KOPT-K1 (cell line): ENCODE results near the gene WWC2.

Experiments
- H3K27ac ChIP-seq: fragments of 200-600 bp; sonication (generic); 2 replicates; pipeline ENCODE4 v1.5.1; 2016; ENCODE audit warnings: antibody characterized with exemption, mild to moderate bottlenecking, low read depth, low read length; ENCODE audit not compliant: poor library complexity, severe bottlenecking
- H3K36me3 ChIP-seq: fragments of 200-600 bp; sonication (generic); 2 replicates; pipeline ENCODE4 v1.5.1; 2017; ENCODE audit warnings: antibody characterized with exemption, mild to moderate bottlenecking, low read length, moderate library complexity; ENCODE audit not compliant: insufficient read depth
- H3K9me3 ChIP-seq: fragments of 200-600 bp; sonication (generic); 2 replicates; pipeline ENCODE4 v1.5.1; 2017; ENCODE audit warnings: antibody characterized with exemption, low read length, mild to moderate bottlenecking; ENCODE audit not compliant: insufficient read depth, poor library complexity, severe bottlenecking

Gene WWC2

GRCh38 chr4:183329954-183330742 is 231.1 kb downstream of the WWC2 start:
- no peaks in the 10 kb centered on the region for H3K36me3 ChIP-seq
- H3K27ac ChIP-seq = no peak overlapping the region
- peaks cover 10% of the 10 kb centered on the region for H3K9me3 ChIP-seq

- no peak overlapping the region for H3K27ac ChIP-seq
Measured at GRCh38 chr4:183330841-183331240, 231.8 kb downstream of the WWC2 start.

GRCh38 chr4:183332447-183332846 is 233.4 kb downstream of the WWC2 start:
- no peaks in the 10 kb centered on the region for H3K36me3 ChIP-seq
- no peak overlapping the region for H3K27ac ChIP-seq
- no peaks in the 10 kb centered on the region for H3K9me3 ChIP-seq

More at GRCh38 chr4:183330841-183331240, 231.8 kb downstream of the WWC2 start:
- Histone ChIP-seq H3K9me3 (peaks cover 10% of the 10 kb centered on the region), H3K36me3 (no peaks in the 10 kb centered on the region)

GRCh38 chr4:183333202-183333601 is 234.1 kb downstream of the WWC2 start:
- no peak overlapping the region for H3K27ac ChIP-seq
- H3K9me3 ChIP-seq = no peaks in the 10 kb centered on the region
- no peaks in the 10 kb centered on the region for H3K36me3 ChIP-seq

GRCh38 chr4:183333983-183334382 is 234.9 kb downstream of the WWC2 start:
- Histone ChIP-seq H3K9me3 (no peaks in the 10 kb centered on the region), H3K27ac (no peak overlapping the region), H3K36me3 (no peaks in the 10 kb centered on the region)

GRCh38 chr4:183335369-183335940 is 236.4 kb downstream of the WWC2 start:
- H3K36me3 ChIP-seq = no peaks in the 10 kb centered on the region
- H3K27ac ChIP-seq = no peak overlapping the region
- H3K9me3 ChIP-seq = no peaks in the 10 kb centered on the region

GRCh38 chr4:183337349-183337748 is 238.3 kb downstream of the WWC2 start:
- Histone ChIP-seq H3K9me3 (no peaks in the 10 kb centered on the region), H3K36me3 (no peaks in the 10 kb centered on the region), H3K27ac (no peak overlapping the region)

- Histone ChIP-seq H3K27ac (no peak overlapping the region), H3K36me3 (no peaks in the 10 kb centered on the region), H3K9me3 (no peaks in the 10 kb centered on the region)
Measured at GRCh38 chr4:183337833-183338232, 238.8 kb downstream of the WWC2 start.

GRCh38 chr4:183342541-183343533 is 243.8 kb downstream of the WWC2 start:
- Histone ChIP-seq H3K9me3 (no peaks in the 10 kb centered on the region), H3K36me3 (no peaks in the 10 kb centered on the region), H3K27ac (no peak overlapping the region)

GRCh38 chr4:183343730-183344129 is 244.7 kb downstream of the WWC2 start:
- Histone ChIP-seq H3K9me3 (no peaks in the 10 kb centered on the region), H3K27ac (no peak overlapping the region), H3K36me3 (no peaks in the 10 kb centered on the region)

- no peaks in the 10 kb centered on the region for H3K9me3 ChIP-seq
- no peaks in the 10 kb centered on the region for H3K36me3 ChIP-seq
- no peak overlapping the region for H3K27ac ChIP-seq
Measured at GRCh38 chr4:183344523-183345255, 245.6 kb downstream of the WWC2 start.

GRCh38 chr4:183345261-183345660 is 246.2 kb downstream of the WWC2 start:
- H3K36me3 ChIP-seq = no peaks in the 10 kb centered on the region

GRCh38 chr4:183347146-183347545 is 248.1 kb downstream of the WWC2 start:
- no peak overlapping the region for H3K27ac ChIP-seq
- no peaks in the 10 kb centered on the region for H3K36me3 ChIP-seq
- no peaks in the 10 kb centered on the region for H3K9me3 ChIP-seq

More at GRCh38 chr4:183345261-183345660, 246.2 kb downstream of the WWC2 start:
- Histone ChIP-seq H3K9me3 (no peaks in the 10 kb centered on the region), H3K27ac (no peak overlapping the region)

- H3K36me3 ChIP-seq = no peaks in the 10 kb centered on the region
- H3K9me3 ChIP-seq = no peaks in the 10 kb centered on the region
- no peak overlapping the region for H3K27ac ChIP-seq
Measured at GRCh38 chr4:183347566-183347965, 248.5 kb downstream of the WWC2 start.
